HG03103 (cell line): ENCODE data around the gene NSUN6.

ENCODE experiments used
- ATAC-seq: cut with Tn5 transposase; IDR thresholded peaks from one replicate; pipeline ENCODE4 v1.9.1; 2021; ENCODE audit warnings: low read depth; ENCODE audit not compliant: unreplicated experiment

Gene NSUN6

GRCh38 chr10:18566177-18566576 is 85.2 kb downstream of the NSUN6 start:
- no peak for ATAC-seq

GRCh38 chr10:18565006-18565405 is 86.4 kb downstream of the NSUN6 start:
- ATAC-seq: no peak

GRCh38 chr10:18563003-18563726 is 88.2 kb downstream of the NSUN6 start:
- no peak for ATAC-seq

- ATAC-seq: no peak
These were observed 89.4 kb downstream of the NSUN6 start for GRCh38 chr10:18561861-18562551.

GRCh38 chr10:18557960-18558359 is 93.4 kb downstream of the NSUN6 start:
- no peak for ATAC-seq

GRCh38 chr10:18556522-18557147 is 94.8 kb downstream of the NSUN6 start:
- no peak for ATAC-seq

- no peak for ATAC-seq
These were observed 96.9 kb downstream of the NSUN6 start for GRCh38 chr10:18554479-18554878.

GRCh38 chr10:18551473-18551872 is 99.9 kb downstream of the NSUN6 start:
- no peak for ATAC-seq

GRCh38 chr10:18549105-18549504 is 102.3 kb downstream of the NSUN6 start:
- ATAC-seq: no peak

- ATAC-seq: no peak
These were observed 105.6 kb downstream of the NSUN6 start for GRCh38 chr10:18545621-18546305.

GRCh38 chr10:18542832-18543231 is 108.6 kb downstream of the NSUN6 start:
- no peak for ATAC-seq

- no peak for ATAC-seq
These were observed 111.2 kb downstream of the NSUN6 start for GRCh38 chr10:18540195-18540594.

- ATAC-seq: no peak
These were observed 112.1 kb downstream of the NSUN6 start for GRCh38 chr10:18539335-18539734.

- ATAC-seq: no peak
These were observed 117.5 kb downstream of the NSUN6 start for GRCh38 chr10:18533896-18534295.

GRCh38 chr10:18532881-18533535 is 118.4 kb downstream of the NSUN6 start:
- ATAC-seq: no peak

GRCh38 chr10:18528292-18528691 is 123.1 kb downstream of the NSUN6 start:
- no peak for ATAC-seq

GRCh38 chr10:18527687-18528086 is 123.7 kb downstream of the NSUN6 start:
- ATAC-seq: no peak

GRCh38 chr10:18523858-18524257 is 127.5 kb downstream of the NSUN6 start:
- no peak for ATAC-seq

GRCh38 chr10:18523025-18523424 is 128.4 kb downstream of the NSUN6 start:
- no peak for ATAC-seq

GRCh38 chr10:18516851-18517250 is 134.5 kb downstream of the NSUN6 start:
- no peak for ATAC-seq

- no peak for ATAC-seq
These were observed 136.8 kb downstream of the NSUN6 start for GRCh38 chr10:18514537-18514936.
